H1 (cell line): Measurements from ENCODE around the gene CADPS. TPM values are rescaled to one million over a fixed set of nuclear protein-coding genes. Genes with fewer than 3 reads are reported as not detected.

Source experiments
- CTCF ChIA-PET: fragments of 300-600 bp; sonication (Branson Sonifier 250); formaldehyde crosslinking; loops from one replicate; lab custom pipeline; 2021; ENCODE audit not compliant: partially characterized antibody; lab: Charles Lee
- POLR2A ChIA-PET: fragments of 300-600 bp; sonication (Branson Sonifier 250); formaldehyde crosslinking; loops from one replicate; lab custom pipeline; 2021; ENCODE audit warnings: inconsistent platforms; ENCODE audit not compliant: partially characterized antibody; lab: Charles Lee
- DNase-seq, 2 experiments: peaks; one replicate each; pipeline versions ENCODE4 v3.0.0 to v3.0.0-alpha.2; 2010 to 2022; ENCODE audit warnings: low spot score in 2 of 2, low read depth in 1 of 2, mixed read lengths in 1 of 2
- FAIRE-seq: peaks from 2 replicates; lab custom pipeline; 2011; peaks lifted over from hg19 to GRCh38; lab: Jason Lieb, UNC
- H2AFZ ChIP-seq: 2 replicates; pipeline ENCODE4 v1.8.1; 2012; ENCODE audit warnings: low read length, inconsistent platforms
- H2AK5ac ChIP-seq: 2 replicates; pipeline ENCODE4 v1.6.1; 2013; ENCODE audit warnings: low read depth, low read length
- H2BK120ac ChIP-seq: replicated peaks from 2 replicates; pipeline ENCODE3; 2013; ENCODE audit warnings: low read depth, low read length, inconsistent platforms
- H2BK12ac ChIP-seq: 2 replicates; pipeline ENCODE4 v1.6.1; 2013; ENCODE audit warnings: low read depth, low read length
- H2BK15ac ChIP-seq: 2 replicates; pipeline ENCODE4 v1.6.1; 2013; ENCODE audit warnings: low read length
- H2BK20ac ChIP-seq: 2 replicates; pipeline ENCODE4 v1.6.1; 2013; ENCODE audit warnings: low read length
- H2BK5ac ChIP-seq: 2 replicates; pipeline ENCODE4 v1.6.1; 2013; ENCODE audit warnings: low read depth, low read length
- H3K14ac ChIP-seq: 2 replicates; pipeline ENCODE4 v1.6.1; 2013; ENCODE audit warnings: inconsistent platforms; ENCODE audit not compliant: insufficient read length
- H3K18ac ChIP-seq: 2 replicates; pipeline ENCODE4 v1.6.1; 2013; ENCODE audit warnings: low read length; ENCODE audit errors: extremely low read depth
- H3K23ac ChIP-seq: 2 replicates; pipeline ENCODE4 v1.6.1; 2013; ENCODE audit warnings: inconsistent platforms; ENCODE audit not compliant: insufficient read length
- H3K23me2 ChIP-seq: 2 replicates; pipeline ENCODE4 v1.6.1; 2013; ENCODE audit warnings: low read depth, low read length
- H3K27ac ChIP-seq: 2 replicates; pipeline ENCODE4 v1.6.1; 2011; ENCODE audit warnings: low read depth, low read length, inconsistent platforms
- H3K27me3 ChIP-seq, 4 experiments: replicated peaks in 1 of 4; 1 replicate in 1 of 4; 2 replicates in 3 of 4; pipeline versions ENCODE4 v1.6.1 to v1.8.1; 2011 to 2013; ENCODE audit warnings: low read length in 3 of 4, mild to moderate bottlenecking in 3 of 4, inconsistent platforms in 2 of 4, mixed read lengths in 2 of 4, moderate library complexity in 1 of 4; ENCODE audit not compliant: control insufficient read depth in 3 of 4, insufficient read depth in 3 of 4; ENCODE audit errors: extremely low read depth in 1 of 4
- H3K36me3 ChIP-seq, 4 experiments: 2 replicates each; pipeline versions ENCODE4 v1.6.1 to v1.8.1; 2011 to 2013; ENCODE audit warnings: mild to moderate bottlenecking in 4 of 4, low read length in 3 of 4, moderate library complexity in 2 of 4, control low read depth in 1 of 4, inconsistent platforms in 1 of 4; ENCODE audit not compliant: insufficient read depth in 4 of 4, control insufficient read depth in 2 of 4
- H3K4ac ChIP-seq: replicated peaks from 2 replicates; pipeline ENCODE3; 2013; ENCODE audit warnings: low read length, low read depth, mixed read lengths, inconsistent platforms; ENCODE audit not compliant: insufficient read length
- H3K4me1 ChIP-seq, 4 experiments: replicated peaks in 1 of 4; 1 replicate in 1 of 4; 2 replicates in 3 of 4; pipeline versions ENCODE4 v1.6.1 to v1.8.1; 2011 to 2013; ENCODE audit warnings: low read length in 3 of 4, inconsistent platforms in 2 of 4, mixed read lengths in 1 of 4; ENCODE audit not compliant: insufficient read depth in 4 of 4, control insufficient read depth in 3 of 4
- H3K4me2 ChIP-seq, 2 experiments: 2 replicates each; pipeline versions ENCODE4 v1.6.1 to v1.8.1; 2011 to 2013; ENCODE audit warnings: low read depth in 2 of 2, low read length in 2 of 2, control low read depth in 1 of 2, inconsistent platforms in 1 of 2, mild to moderate bottlenecking in 1 of 2; ENCODE audit not compliant: insufficient read depth in 1 of 2
- H3K4me3 ChIP-seq, 4 experiments: fragments of 200-600, 300-600 bp in 1 of 4; sonication (generic), shearing (Covaris generic), sonication (Bioruptor Twin) in 1 of 4; 2 replicates each; pipeline versions ENCODE4 v1.5.1 to v1.8.1; 2011 to 2016; ENCODE audit warnings: low read length in 4 of 4, low read depth in 3 of 4, control low read depth in 2 of 4, inconsistent platforms in 2 of 4, mild to moderate bottlenecking in 2 of 4, mixed read lengths in 1 of 4, moderate library complexity in 1 of 4; ENCODE audit not compliant: insufficient read depth in 2 of 4; ENCODE audit errors: extremely low read depth in 1 of 4
- H3K56ac ChIP-seq: replicated peaks from 2 replicates; pipeline ENCODE3; 2013; ENCODE audit warnings: low read depth, mild to moderate bottlenecking, mixed read lengths, low read length, inconsistent platforms; ENCODE audit not compliant: insufficient read length
- H3K79me1 ChIP-seq: 2 replicates; pipeline ENCODE4 v1.6.1; 2013; ENCODE audit warnings: low read depth, low read length, control low read depth
- H3K79me2 ChIP-seq, 2 experiments: 2 replicates each; pipeline versions ENCODE4 v1.6.1 to v1.8.1; 2012 to 2013; ENCODE audit warnings: low read length in 2 of 2, mild to moderate bottlenecking in 2 of 2, inconsistent platforms in 1 of 2; ENCODE audit not compliant: insufficient read depth in 2 of 2, control insufficient read depth in 1 of 2
- H3K9ac ChIP-seq, 4 experiments: replicated peaks in 1 of 4; 1 replicate in 1 of 4; 2 replicates in 3 of 4; pipeline versions ENCODE4 v1.6.1 to v1.8.1; 2011 to 2013; ENCODE audit warnings: low read depth in 3 of 4, low read length in 3 of 4, control low read depth in 2 of 4, mild to moderate bottlenecking in 2 of 4, moderate library complexity in 2 of 4, inconsistent platforms in 1 of 4; ENCODE audit errors: extremely low read depth in 1 of 4
- H3K9me3 ChIP-seq, 2 experiments: 2 replicates each; pipeline versions ENCODE4 v1.6.1 to v1.8.1; 2012 to 2013; ENCODE audit warnings: mild to moderate bottlenecking in 2 of 2, moderate library complexity in 2 of 2, control low read depth in 1 of 2, inconsistent platforms in 1 of 2, low read depth in 1 of 2, low read length in 1 of 2, mixed read lengths in 1 of 2; ENCODE audit not compliant: insufficient read depth in 2 of 2
- H4K20me1 ChIP-seq, 2 experiments: replicated peaks in 1 of 2; 2 replicates each; pipeline versions ENCODE3 to v1.8.1; 2011 to 2013; ENCODE audit warnings: inconsistent platforms in 2 of 2, low read length in 2 of 2, mild to moderate bottlenecking in 1 of 2; ENCODE audit not compliant: insufficient read depth in 2 of 2, control insufficient read depth in 1 of 2
- H4K5ac ChIP-seq: 2 replicates; pipeline ENCODE4 v1.6.1; 2013; ENCODE audit warnings: low read length, low read depth, mixed read lengths, inconsistent platforms; ENCODE audit not compliant: insufficient read length
- H4K8ac ChIP-seq: 2 replicates; pipeline ENCODE4 v1.8.0; 2013; ENCODE audit warnings: mild to moderate bottlenecking, moderate library complexity, low read length, inconsistent platforms; ENCODE audit not compliant: insufficient read depth; ENCODE audit errors: extremely low read depth
- H4K91ac ChIP-seq: replicated peaks from 2 replicates; pipeline ENCODE3; 2013; ENCODE audit warnings: low read length, mixed read lengths, inconsistent platforms; ENCODE audit not compliant: insufficient read length
- ASH2L ChIP-seq: fragments of 200-600, 300-600 bp; sonication (generic); IDR thresholded peaks from one replicate; pipeline ENCODE4 v1.7.1; 2017; ENCODE audit warnings: low read length
- BACH1 ChIP-seq: IDR thresholded peaks from 2 replicates; pipeline ENCODE4 v1.6.1; 2012; ENCODE audit warnings: low read length, improper control_type of control experiment
- CBX5 ChIP-seq: fragments of 300-800, 300-1000 bp; sonication (generic); IDR thresholded peaks from 2 replicates; pipeline ENCODE4 v1.7.1; 2016; ENCODE audit warnings: antibody characterized with exemption, low read length, low read depth
- CBX8 ChIP-seq: fragments of 300-800, 300-1000 bp; sonication (generic); IDR thresholded peaks from 2 replicates; pipeline ENCODE4 v1.7.1; 2016; ENCODE audit warnings: low read depth, low read length, borderline replicate concordance
- HDAC2 ChIP-seq, 2 experiments: fragments of 300-600 bp in 1 of 2; sonication (generic) in 1 of 2; IDR thresholded peaks; 2 replicates each; pipeline ENCODE4 v1.6.1; 2011 to 2012; ENCODE audit warnings: low read depth in 2 of 2, low read length in 2 of 2, mild to moderate bottlenecking in 2 of 2, moderate library complexity in 2 of 2, borderline replicate concordance in 1 of 2, inconsistent platforms in 1 of 2
- RXRA ChIP-seq: IDR thresholded peaks from 2 replicates; pipeline ENCODE4 v1.6.1; 2011; ENCODE audit warnings: low read depth, mild to moderate bottlenecking, low read length, moderate library complexity; ENCODE audit not compliant: insufficient read depth
- SAP30 ChIP-seq: fragments of 300-600 bp; sonication (generic); IDR thresholded peaks from 2 replicates; pipeline ENCODE4 v1.7.1; 2012; ENCODE audit warnings: low read length, moderate library complexity, mild to moderate bottlenecking, inconsistent platforms; ENCODE audit not compliant: insufficient read depth, insufficient replicate concordance
- SIN3A ChIP-seq, 2 experiments: IDR thresholded peaks in 1 of 2; conservative IDR thresholded peaks in 1 of 2; 2 replicates each; pipeline ENCODE4 v1.6.1; 2011 to 2012; ENCODE audit warnings: low read length in 2 of 2, improper control_type of control experiment in 1 of 2, low read depth in 1 of 2, mild to moderate bottlenecking in 1 of 2
- YY1 ChIP-seq: IDR thresholded peaks from 2 replicates; pipeline ENCODE4 v1.6.1; 2011; ENCODE audit warnings: low read depth, mild to moderate bottlenecking, low read length
- ZNF274 ChIP-seq: IDR thresholded peaks from 2 replicates; pipeline ENCODE4 v1.7.0; 2012; ENCODE audit warnings: low read length, borderline replicate concordance; ENCODE audit errors: extremely low read depth
- WGBS, 2 experiments: shearing (Covaris generic) in 1 of 2; methylation state at CpG; one replicate each; pipeline versions ENCODE4 v1.1.6 to v1.1.7; 2013 to 2015; ENCODE audit warnings: low lambda C conversion rate in 2 of 2, mixed read lengths in 2 of 2, inconsistent platforms in 1 of 2, low coverage in 1 of 2, missing lambda C conversion rate in 1 of 2; ENCODE audit not compliant: insufficient replicate concordance in 2 of 2, insufficient coverage in 1 of 2, insufficient read length in 1 of 2; ENCODE audit errors: extremely low coverage in 1 of 2, missing lambda C conversion rate in 1 of 2; 5-methylcytosine and 5-hydroxymethylcytosine counted together
- polyA plus RNA-seq, 7 experiments: library from polyadenylated mRNA; depleted of rRNA in 3 of 7; stranded (reverse) in 5 of 7; unstranded in 2 of 7; fragments of >200 nt in 5 of 7; fragments of 200-250 nt in 2 of 7; gene quantifications; 1 replicate in 5 of 7; 2 replicates in 1 of 7; 4 replicates in 1 of 7; pipeline versions ENCODE4 v1.2.1 to v1.2.3, GENCODE V29; 2011 to 2013; ENCODE audit warnings: missing spikeins in 2 of 7, mixed read lengths in 2 of 7
- total RNA-seq: library from RNA; stranded (reverse); fragmentation: NEBNext Ultra II Directional; extraction: Animal tissue kit (Norgen Biotek cat#: 25700); gene quantifications from 2 replicates; pipeline ENCODE4 v1.2.1, GENCODE V29; 2021
- TF ChIP-seq, protein P1 (sequence below): IDR thresholded peaks from 2 replicates; pipeline ENCODE4 v1.6.1; 2011; ENCODE audit warnings: low read length, improper control_type of control experiment
- TF ChIP-seq, protein P2 (sequence below): IDR thresholded peaks from 2 replicates; pipeline ENCODE4 v1.6.1; 2012; ENCODE audit warnings: inconsistent platforms

The CADPS gene
- total and polyA plus RNA-seq, 2 of the 8 experiments (the other 6 are each of a cell fraction or from before 2014, with no cell fraction given): 7.1 to 10.2 TPM

DNA sequence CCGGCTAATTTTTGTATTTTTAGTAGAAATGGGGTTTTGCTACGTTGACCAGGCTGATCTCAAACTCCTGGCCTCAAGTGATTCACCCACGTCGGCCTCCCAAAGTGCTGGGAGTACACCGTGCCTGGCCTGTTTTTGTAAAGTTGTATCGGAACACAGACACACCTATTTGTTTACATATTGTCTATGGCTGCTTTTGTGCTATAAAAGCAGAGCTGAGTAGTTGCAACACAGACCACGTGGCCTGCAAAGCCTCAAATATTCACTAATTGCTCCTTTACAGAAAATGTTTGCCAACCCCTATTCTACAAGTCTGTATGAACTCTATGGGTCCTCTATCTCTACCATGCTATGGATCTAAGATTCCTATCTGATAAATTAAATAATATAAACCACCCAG is 175.5 kb downstream of the CADPS start:
- no peak overlapping the region for H2BK20ac ChIP-seq
- H3K9me3 ChIP-seq: no peaks in the 10 kb centered on the region
- H2AK5ac ChIP-seq: no peak overlapping the region
- ChIA-PET CTCF (interaction anchor here (0.9 to 3.9 kb wide), 8 partner anchors 9 to 164 kb away, joined by 3 to 11 read pairs (median 3); no protein-coding TSS in a partner anchor), POLR2A (no interaction called here)
- H3K79me2 ChIP-seq: no peaks in the 10 kb centered on the region
- H3K14ac ChIP-seq: no peak overlapping the region
- no peak overlapping the region for H3K4ac ChIP-seq
- no peaks in the 10 kb centered on the region for H3K27me3 ChIP-seq
- no peak overlapping the region for H3K27ac ChIP-seq
- WGBS, 2 experiments: 73% methylated on average over 7 of the region's 7 CpGs; no CpG with 5 or more reads in 1 of the 2 experiments
- H3K23me2 ChIP-seq: no peaks in the 10 kb centered on the region
- no peak overlapping the region for H2AFZ ChIP-seq
- no peaks in the 10 kb centered on the region for H3K36me3 ChIP-seq
- H3K23ac ChIP-seq: no peak overlapping the region
- DNase-seq (no peak), FAIRE-seq (no peak)
- no peak overlapping the region for H4K8ac ChIP-seq
- H4K20me1 ChIP-seq: no peaks in the 10 kb centered on the region
- H4K5ac ChIP-seq: no peak overlapping the region
- H3K9ac ChIP-seq: no peak overlapping the region
- H3K79me1 ChIP-seq: no peaks in the 10 kb centered on the region
- no peak overlapping the region for H4K91ac ChIP-seq
- no peak overlapping the region for H2BK15ac ChIP-seq
- no peak overlapping the region for H3K4me2 ChIP-seq
- H2BK120ac ChIP-seq: no peak overlapping the region
- H3K4me3 ChIP-seq: no peak overlapping the region
- no peak overlapping the region for H3K18ac ChIP-seq
- H3K4me1 ChIP-seq: no peaks in the 10 kb centered on the region
- H2BK12ac ChIP-seq: no peak overlapping the region
- H2BK5ac ChIP-seq: no peak overlapping the region
- H3K56ac ChIP-seq: no peak overlapping the region
- TF ChIP-seq CBX5 (no peak), YY1 (no peak), CBX8 (no peak), ASH2L (no peak), BACH1 (no peak), SAP30 (no peak), ZNF274 (no peak), SIN3A (conservative IDR thresholded peaks at IDR 0.05 in 1 of 2, IDR thresholded peaks at IDR 0.05 in 1 of 2; ENCODE audit: low read depth in 1 of 2, low read length in 2 of 2) (no peak), RXRA (no peak), HDAC2 (IDR thresholded peaks at IDR 0.05; ENCODE audit: borderline replicate concordance in 1 of 2, low read depth in 2 of 2, low read length in 2 of 2) (no peak)
- TF ChIP-seq, protein P1, sequence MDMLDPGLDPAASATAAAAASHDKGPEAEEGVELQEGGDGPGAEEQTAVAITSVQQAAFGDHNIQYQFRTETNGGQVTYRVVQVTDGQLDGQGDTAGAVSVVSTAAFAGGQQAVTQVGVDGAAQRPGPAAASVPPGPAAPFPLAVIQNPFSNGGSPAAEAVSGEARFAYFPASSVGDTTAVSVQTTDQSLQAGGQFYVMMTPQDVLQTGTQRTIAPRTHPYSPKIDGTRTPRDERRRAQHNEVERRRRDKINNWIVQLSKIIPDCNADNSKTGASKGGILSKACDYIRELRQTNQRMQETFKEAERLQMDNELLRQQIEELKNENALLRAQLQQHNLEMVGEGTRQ: no peak
- TF ChIP-seq, protein P2, sequence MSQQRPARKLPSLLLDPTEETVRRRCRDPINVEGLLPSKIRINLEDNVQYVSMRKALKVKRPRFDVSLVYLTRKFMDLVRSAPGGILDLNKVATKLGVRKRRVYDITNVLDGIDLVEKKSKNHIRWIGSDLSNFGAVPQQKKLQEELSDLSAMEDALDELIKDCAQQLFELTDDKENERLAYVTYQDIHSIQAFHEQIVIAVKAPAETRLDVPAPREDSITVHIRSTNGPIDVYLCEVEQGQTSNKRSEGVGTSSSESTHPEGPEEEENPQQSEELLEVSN: no peak
